Inflammatory macrophage treated with lipopolysaccharide for 4 hours (primary cell): Measurements from ENCODE around the gene HMCN2.
"Not testable (repeated sequence)": the region's sequence is repeated elsewhere in the genome, so short reads cannot be mapped to it uniquely, and the experiment has no call there.

Experiments
- DNase-seq: peaks from one replicate; pipeline ENCODE4 v3.0.0-alpha.2; 2020

The HMCN2 gene

DNA sequence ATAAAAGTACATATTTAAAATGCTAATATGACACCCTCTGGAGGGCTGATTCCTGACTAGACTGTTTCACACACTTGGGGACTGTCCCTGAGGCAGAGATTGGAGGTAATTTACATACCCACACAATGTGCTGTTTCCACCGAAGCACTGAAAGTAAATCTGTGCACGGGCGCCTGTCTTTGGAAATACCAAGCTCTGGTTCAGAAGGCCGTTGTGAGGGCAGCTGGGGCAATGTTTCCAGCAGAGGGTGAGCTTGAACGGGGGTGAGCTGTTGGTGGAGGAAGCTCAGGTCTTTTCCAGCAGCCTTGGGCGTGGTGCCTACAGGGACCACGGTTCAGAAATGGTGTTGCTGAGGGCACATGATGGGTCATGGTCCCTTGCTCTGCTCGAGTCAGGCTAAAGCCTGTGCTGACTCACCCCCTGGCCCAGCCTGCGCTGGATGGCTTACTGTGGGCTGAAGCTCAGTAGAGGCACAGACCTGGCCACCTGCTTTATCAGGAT is 25.8 kb upstream of the HMCN2 start:
- peak; percentile 71 for DNase-seq

- peak; percentile 71 for DNase-seq
Observed at GRCh38 chr9:130240410-130241197, 25.0 kb upstream of the HMCN2 start.

DNA sequence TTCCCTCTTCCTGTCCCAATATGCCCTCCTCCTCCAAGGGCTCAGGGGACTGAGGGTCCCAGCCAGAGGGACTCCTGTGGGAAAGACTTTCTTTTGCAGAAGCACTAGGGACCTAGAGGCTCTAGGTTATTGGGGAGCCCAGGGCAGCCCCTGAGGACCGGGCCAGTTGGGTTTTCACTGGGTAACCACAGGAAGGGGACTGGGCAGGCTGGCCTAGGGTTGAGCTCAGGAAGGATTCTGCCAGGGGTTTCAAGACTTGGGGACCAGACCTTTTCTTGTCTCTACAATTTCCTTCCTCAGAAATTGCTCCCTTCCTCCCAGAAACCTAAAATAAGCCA is 24.4 kb upstream of the HMCN2 start:
- DNase-seq, result no peak

DNA sequence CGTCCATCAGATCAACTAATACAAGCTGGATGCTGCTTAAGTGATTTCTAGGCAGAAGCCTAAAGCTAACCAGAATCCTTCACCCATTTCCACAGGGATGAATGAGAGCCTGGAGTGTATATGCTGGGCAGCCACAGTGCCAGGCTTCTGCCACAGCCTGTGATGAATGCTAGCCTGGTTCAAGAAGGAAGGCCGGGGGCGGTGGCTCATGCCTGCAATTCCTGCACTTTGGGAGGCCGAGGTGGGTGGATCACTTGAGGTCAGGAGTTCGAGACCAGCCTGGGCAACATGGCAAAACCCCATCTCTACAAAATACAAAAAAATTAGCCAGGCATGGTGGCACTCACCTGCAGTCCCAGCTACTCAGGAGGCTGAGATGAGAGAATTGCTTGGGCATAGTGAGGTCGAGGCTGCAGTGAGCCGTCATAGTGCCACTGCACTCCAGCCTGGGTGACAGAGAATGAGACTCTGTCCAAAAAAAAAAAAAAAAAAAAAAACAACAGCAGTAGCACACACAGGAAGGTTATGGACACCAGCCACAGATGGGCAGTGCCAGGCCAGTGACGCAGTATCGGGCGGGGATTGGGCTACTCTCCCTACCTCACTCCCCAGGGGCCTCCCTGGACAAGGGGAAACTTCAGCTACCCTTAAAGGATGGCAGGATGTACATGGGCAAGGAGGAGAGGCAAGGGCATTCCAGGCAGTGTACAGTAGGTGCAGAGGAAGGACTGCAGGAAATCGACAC is 23.1 kb upstream of the HMCN2 start:
- no peak for DNase-seq

DNA sequence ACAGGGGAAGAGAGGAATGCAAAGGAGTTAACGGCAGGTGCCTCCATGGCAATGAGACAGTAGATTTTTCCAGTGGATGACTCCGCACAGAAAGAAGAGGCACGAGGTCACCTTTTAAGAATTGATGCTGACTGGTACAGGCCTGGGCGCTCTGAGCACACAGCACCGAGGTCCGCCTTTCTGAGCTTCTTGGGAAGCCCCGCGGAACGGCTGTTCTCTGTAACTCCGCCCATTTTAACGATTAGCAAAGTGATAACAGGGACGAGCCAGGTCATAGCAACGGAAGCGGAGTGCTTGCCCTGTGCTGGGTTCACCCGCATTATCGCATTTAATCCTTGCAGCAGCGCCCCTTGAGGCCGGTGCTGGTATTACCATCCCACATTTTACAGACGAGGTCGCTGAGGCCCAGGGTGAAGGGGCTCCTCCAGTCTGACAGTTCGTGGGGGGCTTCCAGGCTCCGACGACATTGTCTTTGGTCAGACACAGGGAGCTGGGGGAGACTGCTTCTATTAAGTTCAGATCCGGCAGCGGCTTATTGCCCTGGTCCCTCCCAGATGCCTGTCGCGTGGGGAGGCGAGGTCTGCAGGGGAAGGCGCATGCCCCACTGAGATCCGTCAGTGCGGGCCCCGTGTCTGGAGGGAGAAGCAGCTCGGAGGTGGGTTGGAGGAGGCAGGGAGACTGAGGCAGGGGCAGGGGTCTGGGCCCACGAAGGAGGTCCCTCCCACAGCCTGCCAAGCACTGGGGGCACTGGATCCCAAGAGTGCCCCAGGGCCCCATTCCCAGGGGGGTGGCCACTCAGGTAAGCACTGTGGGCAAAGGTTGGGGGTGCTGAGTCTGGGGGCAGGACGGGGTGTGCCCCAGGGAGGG is 22.3 kb upstream of the HMCN2 start:
- DNase-seq, result peak; percentile 49

DNA sequence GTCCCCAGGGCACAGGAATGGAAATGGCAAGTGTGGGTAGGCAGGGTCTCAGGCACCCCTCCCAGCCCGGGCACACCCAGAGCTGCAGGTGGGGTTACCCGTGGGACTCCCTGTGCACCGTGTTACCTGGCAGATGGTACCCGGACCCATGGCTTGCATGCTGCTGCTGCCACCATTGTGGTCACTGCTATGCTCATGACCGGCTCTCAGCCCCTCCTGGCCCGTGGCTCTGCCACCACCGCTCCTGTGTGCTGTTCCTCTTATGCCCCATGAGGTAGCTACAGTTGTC is 21.7 kb upstream of the HMCN2 start:
- no peak for DNase-seq

GRCh38 chr9:130244548-130245165 is 20.9 kb upstream of the HMCN2 start:
- DNase-seq, result no peak

- no peak for DNase-seq
Observed at GRCh38 chr9:130245474-130245873, 20.1 kb upstream of the HMCN2 start.

DNA sequence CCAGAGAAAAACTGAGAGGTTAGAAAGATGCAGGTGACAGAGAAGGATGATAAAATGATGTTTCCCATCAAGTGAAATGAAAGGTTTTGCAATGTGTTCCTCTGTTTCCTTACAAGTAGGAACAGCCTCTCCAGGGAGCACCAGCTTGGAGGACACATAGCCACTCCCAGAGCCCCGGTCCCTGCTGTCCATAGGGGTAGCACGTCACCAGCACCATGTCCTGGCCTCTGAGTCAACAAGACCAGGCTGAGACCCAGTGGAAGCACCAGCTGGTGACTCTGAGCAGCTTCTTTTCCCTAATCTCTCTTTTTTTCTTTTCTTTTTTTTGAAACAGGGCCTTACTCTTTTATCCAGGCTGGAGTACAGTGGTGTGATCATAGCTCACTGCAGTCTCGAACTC is 19.4 kb upstream of the HMCN2 start:
- no peak for DNase-seq

DNA sequence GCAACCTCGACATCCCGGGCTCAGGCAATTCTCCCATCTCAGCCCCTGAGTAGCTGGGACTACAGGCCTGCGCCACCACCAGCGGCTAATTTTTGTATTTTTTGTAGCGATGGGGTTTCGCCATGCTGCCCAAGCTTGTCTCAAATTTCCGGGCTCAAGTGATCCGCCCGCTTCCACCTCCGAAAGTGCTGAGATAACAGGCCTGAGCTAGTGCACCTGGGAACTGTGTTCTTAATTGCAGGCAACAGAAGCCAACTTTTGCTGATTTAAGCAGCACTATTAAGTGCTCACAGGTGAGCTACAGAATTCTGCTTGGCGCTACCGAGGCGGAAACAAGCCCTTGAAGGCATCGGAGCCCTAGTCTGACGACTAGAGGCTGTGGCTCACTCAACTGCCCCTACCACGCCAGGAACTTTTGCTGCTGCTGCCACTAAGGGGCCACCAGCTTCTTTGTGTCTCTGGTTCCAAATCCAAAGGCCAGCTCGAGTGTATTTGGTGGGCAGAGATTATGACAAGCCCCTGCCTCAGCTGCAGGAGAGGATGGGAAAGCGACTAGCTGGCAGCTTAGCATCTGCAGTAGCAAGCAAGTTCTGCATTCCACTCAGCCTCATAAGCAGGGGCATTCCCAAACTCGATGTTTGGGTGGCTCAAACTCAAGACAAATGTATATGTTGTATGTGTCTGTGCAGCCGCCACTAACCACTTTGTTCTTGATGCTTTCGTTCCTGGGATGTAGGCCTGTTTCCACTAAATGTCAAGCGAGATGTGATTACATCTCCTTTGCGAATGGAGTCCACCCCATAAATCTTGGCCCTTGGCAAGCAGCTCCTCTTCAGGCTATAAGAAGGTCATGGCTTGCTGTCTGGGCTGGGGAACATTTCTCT is 10.6 kb upstream of the HMCN2 start:
- no peak for DNase-seq

DNA sequence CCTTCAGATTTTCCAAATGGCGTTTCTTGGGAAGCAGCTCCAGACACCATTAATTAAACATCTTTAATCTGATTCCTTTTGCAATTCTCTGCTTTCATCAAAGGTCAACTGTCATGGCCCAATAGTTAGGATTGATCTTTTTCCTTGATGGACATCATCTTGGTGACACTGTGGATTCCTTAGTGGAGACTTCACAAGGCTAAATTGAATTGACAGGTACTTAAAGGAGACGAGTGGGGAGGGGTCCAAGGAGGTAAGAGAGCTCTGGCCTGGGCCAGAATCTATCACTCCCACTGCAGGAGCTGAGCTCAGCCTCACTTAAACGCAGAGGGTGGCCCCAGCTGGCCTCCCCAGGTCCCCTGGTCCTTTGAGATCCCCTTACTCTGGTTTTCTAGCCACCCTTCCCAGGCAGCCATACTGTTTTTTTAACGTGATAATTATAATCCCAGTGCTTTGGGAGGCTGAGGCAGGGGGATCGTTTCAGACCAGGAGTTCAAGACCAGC is 9.9 kb upstream of the HMCN2 start:
- DNase-seq, result no peak

GRCh38 chr9:130256644-130257043 is 8.9 kb upstream of the HMCN2 start:
- no peak for DNase-seq

- DNase-seq, result not testable (repeated sequence)
Observed at GRCh38 chr9:130258137-130258536, 7.4 kb upstream of the HMCN2 start.

DNA sequence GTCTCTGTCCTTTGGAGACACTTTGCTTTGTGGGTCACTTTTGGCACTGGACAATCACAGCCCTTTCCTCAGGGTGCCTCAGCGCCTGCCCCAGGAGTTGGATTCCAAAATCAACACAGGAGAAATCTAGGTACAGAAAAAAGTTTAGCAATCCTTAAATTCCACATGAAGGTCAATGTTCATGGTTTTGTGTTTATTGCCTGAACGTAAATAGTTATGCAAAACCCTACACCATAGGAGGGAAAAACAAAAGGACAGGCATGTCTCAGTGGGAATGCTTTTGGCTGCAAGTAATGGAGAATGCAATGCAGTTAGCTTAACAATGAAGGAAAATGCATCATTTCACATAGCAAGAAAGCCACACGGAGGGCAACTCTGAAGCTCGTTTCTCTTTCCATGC is 6.5 kb upstream of the HMCN2 start:
- DNase-seq, result no peak

DNA sequence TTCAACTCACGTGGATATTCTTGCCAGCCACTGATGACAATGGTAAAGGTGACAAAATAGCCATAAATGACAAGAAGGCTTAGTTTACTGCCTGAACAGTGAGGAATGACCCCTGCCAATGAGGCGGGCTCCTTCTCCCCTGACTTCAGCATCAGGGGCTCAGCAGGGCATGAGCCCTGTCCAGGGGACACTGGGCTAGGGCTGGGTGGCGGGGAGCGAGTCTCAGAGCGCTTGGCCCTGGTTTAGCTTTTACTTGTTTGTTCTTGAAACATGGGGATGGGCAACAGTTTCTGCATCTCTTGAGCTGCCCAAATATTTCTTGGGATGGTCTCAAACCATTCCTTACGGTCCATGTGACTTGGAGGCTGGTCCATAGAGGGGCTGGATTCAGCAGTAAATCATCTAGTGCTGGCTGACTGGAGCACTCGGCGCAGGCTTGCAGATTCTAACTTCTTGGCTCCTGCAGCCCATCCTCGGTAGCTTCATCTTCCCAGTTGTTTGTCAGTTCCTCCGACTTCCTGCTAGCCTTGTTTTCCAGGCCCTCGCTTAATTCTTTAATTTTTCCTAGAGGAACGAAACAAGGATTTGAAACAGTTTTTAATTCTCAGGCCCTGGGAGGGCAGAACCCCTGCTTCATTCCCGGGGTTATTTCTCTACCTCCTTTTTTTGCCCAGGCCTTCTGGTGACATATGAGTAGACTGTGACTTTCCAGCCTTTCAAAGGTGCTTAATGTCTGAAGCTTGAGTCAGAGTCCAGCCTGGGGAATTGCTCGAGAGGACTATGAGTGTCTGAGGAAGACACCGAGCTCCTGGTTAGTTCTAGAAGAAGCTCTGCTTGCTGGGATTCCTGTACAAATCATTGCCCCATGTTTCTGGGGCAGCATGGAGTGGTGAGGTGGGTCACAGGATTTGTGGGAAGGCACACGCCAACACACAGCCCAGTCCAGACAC is 4.5 kb upstream of the HMCN2 start:
- no peak for DNase-seq

DNA sequence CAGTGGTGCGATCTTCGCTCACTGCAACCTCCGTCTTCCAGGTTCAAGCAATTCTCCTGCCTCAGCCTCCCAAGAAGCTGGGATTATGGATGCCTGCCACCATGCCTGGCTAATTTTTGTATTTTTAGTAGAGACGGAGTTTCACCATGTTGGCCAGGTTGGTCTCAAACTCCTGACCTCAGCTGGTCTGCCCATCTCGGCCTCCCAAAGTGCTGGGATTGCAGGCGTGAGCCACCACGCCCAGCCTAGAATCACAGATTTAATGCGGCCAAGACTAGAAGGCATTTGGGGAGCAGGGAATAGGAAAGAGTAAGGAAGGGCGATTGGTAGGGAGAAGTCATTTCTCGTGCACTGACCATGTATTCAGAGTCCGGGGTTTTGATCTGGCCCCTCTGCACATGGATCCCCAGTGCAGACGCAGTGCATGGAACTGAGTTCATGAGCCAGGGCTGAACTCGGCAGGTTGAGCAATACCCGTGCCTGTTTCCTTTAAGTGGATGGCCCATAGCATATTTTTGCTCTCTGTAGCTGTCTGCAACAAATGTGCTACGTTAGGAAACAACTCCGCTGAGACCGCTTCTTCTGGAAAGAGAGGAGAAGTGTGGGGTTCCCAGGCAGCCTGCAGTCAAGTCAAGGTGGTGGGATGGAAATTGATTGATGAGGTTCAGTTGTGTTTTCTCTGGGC is 3.4 kb upstream of the HMCN2 start:
- no peak for DNase-seq

- no peak for DNase-seq
Observed at GRCh38 chr9:130262771-130263170, 2.8 kb upstream of the HMCN2 start.

- DNase-seq, result no peak
Observed at GRCh38 chr9:130263601-130264413, 1.8 kb upstream of the HMCN2 start.
